NCI-H774 (cell line): Measurements from ENCODE around the gene MYADML2.

ENCODE experiments used
- DNase-seq: peaks from one replicate; lab custom pipeline; 2025; lab: John Stamatoyannopoulos, UW

The MYADML2 gene

DNA sequence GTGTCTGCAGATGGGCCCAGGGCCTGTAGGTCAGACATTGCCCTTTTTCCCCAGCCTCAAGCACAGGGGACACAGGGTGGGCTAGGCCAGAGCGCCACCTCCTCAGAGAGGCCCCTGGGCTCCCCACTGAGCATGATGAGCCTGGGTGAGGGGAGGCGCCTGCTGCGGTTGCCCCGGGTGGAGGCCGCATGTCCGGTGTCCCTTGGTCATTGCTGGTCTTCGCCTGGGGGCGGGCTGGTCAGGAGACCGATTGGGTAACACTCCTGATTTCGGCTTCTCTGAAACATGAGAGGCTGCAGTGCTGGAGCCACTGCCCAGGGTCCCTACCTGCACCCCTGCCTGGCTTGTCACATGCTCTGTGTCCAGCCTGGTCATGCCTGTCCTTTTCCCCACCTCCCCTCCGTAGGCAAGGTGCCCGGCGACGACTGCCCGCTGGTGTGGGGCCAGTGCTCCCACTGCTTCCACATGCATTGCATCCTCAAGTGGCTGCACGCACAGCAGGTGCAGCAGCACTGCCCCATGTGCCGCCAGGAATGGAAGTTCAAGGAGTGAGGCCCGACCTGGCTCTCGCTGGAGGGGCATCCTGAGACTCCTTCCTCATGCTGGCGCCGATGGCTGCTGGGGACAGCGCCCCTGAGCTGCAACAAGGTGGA lies 47.4 kb downstream of the MYADML2 start:
- no peak for DNase-seq

DNA sequence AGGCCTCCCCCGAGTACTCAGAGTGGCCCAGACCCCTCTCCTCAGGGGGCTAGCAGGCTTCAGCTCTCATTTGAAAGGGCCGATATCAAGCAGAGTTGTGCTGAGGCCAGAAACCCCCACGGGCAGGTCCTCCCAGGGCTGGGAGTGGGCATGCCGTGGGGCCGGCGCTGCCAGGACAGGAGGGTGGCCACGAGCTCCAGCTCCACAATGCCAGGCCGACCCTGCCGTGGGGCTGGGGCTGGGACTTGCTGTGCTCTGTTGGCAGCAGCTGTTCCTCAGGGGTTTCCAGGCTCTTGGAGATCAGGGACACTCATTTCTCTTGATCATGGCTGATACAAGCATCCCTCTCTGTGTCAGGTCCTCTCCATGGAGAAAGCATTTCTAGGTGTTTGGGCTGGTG lies 48.1 kb downstream of the MYADML2 start:
- DNase-seq: no peak

DNA sequence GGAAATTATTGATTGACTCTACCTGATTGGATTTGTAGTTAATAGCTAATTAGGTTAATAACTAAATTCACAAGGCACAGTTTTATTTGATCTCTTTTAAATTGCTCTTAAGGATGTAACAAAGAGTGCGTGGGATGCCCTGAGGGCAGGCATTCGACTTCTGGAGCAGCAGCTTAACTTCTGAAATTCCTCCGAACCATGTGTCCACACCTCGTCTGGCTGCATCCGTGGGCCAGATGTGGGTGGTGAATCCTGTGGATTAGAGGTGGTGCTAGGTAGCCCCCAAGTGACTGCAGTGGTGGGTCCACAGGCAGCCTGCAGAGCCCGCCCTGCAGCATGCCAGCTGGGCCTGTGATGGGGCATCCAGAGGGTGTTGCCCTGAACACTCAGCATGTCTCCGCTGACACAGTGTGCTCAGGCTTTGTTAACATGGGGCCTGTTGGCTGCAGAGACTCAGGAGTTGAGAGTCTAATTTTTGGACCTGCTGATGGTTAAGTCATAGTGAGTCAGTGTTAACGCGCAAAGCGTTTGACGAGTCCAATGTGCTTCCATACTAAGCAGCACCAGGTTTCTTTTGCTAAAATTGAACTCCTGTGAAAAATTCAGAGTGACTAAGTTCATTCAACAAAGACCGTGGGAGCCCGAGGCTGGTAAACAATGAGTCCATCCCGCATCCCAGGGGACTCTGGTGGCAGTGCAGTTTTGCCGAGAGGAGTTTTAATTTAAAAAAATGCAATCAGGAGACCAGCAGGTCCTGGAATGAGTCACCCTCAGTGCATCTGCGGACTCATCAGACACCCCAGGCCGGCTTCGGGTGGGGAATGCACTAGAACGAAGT lies 48.8 kb downstream of the MYADML2 start:
- no peak for DNase-seq

DNA sequence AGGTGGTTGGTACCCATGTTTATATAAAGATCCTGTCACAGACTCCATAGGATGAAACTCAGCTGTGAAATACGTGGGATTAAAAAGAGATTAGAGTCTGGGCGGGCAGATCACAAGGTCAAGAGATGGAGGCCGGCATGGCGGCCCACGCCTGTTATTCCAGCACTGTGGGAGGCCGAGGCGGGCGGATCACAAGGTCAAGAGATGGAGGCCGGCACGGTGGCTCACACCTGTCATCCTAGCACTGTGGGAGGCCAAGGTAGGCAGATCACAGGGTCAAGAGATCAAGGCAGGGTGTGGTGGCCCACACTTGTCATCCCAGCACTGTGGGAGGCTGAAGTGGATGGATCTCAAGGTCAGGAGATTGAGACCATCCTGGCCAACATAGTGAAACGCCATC lies 51.6 kb downstream of the MYADML2 start:
- DNase-seq: no peak

DNA sequence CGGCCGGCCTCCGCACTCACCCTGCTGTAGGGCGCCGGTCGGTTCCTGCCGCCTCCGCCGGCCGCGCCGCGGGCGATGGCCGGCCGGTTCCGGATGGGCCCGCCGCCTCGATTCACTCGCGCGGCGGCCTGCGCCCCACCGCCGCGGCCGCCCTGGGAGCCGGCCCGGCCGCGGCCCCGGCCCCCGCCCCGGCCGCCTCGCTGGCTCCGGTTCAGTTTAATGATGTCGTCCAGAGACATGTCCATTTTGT lies 55.8 kb downstream of the MYADML2 start:
- DNase-seq: no peak

DNA sequence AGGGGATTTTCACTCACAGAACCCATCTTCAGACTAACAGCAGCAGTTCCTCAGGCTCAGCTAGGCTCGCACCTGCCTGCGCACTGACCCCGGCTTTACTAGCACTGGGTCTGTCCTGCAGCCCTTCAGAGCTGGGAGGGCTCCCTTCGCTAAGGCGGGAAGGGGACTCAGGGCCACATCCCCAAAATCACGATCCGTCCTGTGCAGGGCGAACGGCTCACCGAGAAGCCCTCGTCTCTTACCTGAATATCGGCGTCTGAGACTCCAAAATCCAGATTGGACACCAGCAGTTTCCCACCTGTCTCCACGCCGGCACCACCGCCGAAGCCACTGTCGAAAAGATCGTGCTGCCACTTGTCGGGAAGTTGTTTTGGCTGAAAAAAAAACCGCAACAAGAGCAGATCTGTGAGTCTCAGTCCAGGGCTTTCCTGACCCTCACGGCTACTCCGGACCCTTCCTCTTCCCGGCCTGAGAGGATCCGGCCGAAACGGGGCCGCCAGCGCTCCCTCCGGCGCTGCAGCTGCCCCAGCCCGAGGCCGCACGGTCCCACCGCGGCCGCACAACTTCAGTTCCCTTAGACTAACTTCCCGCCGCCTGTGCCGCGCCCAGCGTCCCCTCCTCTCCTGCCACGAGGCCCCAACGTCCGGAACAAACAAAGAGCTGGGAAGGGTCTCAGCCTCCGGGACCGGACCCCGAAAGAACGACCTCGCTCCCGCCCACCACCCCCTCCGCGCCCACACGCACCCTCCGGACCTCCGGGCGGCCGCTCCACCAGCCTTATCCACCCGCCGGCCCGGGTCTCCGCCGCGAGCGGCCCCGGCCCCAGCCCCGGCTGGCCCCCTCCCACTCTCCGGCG lies 56.4 kb downstream of the MYADML2 start:
- DNase-seq: no peak
